Endothelial cell of umbilical vein (primary cell): ENCODE results near the gene NOP58. TPM values are rescaled to one million over a fixed set of nuclear protein-coding genes. Genes with fewer than 3 reads are reported as not detected.
"Not testable (repeated sequence)": the region's sequence is repeated elsewhere in the genome, so short reads cannot be mapped to it uniquely, and the experiment has no call there.

Experiments
- BruUV-seq: library from RNA; stranded (reverse); fragments of 400-500 nt; replicated peaks from 2 replicates; lab custom pipeline; 2021; lab: Mats Ljungman, UMichigan
- CTCF ChIA-PET: fragments of 300-600, 350-600 bp; sonication (Branson Sonifier 250); formaldehyde crosslinking; loops from one replicate; lab custom pipeline; 2021; ENCODE audit warnings: antibody characterized with exemption, inconsistent platforms; lab: Charles Lee
- POLR2A ChIA-PET: fragments of 300-600, 350-600 bp; sonication (Branson Sonifier 250); formaldehyde crosslinking; loops from one replicate; lab custom pipeline; 2021; ENCODE audit warnings: antibody characterized with exemption, inconsistent platforms; lab: Charles Lee
- DNase-seq: peaks from one replicate; pipeline ENCODE4 v3.0.0-alpha.2; 2011; ENCODE audit warnings: low read depth, low spot score
- FAIRE-seq: peaks from 2 replicates; lab custom pipeline; 2011; peaks lifted over from hg19 to GRCh38; lab: Jason Lieb, UNC
- H2AFZ ChIP-seq: 2 replicates; pipeline ENCODE4 v1.6.0; 2012; ENCODE audit warnings: low read depth, low read length, control low read depth, inconsistent platforms
- H3K27ac ChIP-seq: 2 replicates; pipeline ENCODE4 v1.5.1; 2011; ENCODE audit warnings: low read depth, mild to moderate bottlenecking, control low read depth, low read length, moderate library complexity; ENCODE audit not compliant: insufficient read depth
- H3K27me3 ChIP-seq, 2 experiments: 2 replicates each; pipeline versions ENCODE4 v1.6.0 to v1.6.1; 2011; ENCODE audit warnings: low read length in 2 of 2, mixed read lengths in 1 of 2; ENCODE audit not compliant: control insufficient read depth in 2 of 2, insufficient read depth in 2 of 2
- H3K36me3 ChIP-seq, 2 experiments: 2 replicates in 1 of 2; 3 replicates in 1 of 2; pipeline ENCODE4 v1.5.1; 2011; ENCODE audit warnings: low read length in 2 of 2, mild to moderate bottlenecking in 1 of 2, moderate library complexity in 1 of 2; ENCODE audit not compliant: control insufficient read depth in 2 of 2, insufficient read depth in 2 of 2; ENCODE audit errors: extremely low read depth in 1 of 2
- H3K4me1 ChIP-seq: 3 replicates; pipeline ENCODE4 v1.5.1; 2011; ENCODE audit warnings: mild to moderate bottlenecking, low read length; ENCODE audit not compliant: control insufficient read depth, insufficient read depth; ENCODE audit errors: extremely low read depth
- H3K4me2 ChIP-seq: 2 replicates; pipeline ENCODE4 v1.6.1; 2011; ENCODE audit warnings: low read length, control low read depth, mixed read lengths; ENCODE audit not compliant: insufficient read depth
- H3K4me3 ChIP-seq, 3 experiments: fragments of 200-600 bp in 1 of 3; sonication (generic), shearing (Covaris generic) in 1 of 3; replicated peaks in 1 of 3; 2 replicates each; pipeline ENCODE4 v1.5.1; 2011 to 2016; ENCODE audit warnings: control low read depth in 3 of 3, low read length in 3 of 3, mild to moderate bottlenecking in 2 of 3, inconsistent platforms in 1 of 3, low read depth in 1 of 3, moderate library complexity in 1 of 3; ENCODE audit not compliant: insufficient read depth in 1 of 3
- H3K79me2 ChIP-seq: 2 replicates; pipeline ENCODE4 v1.6.0; 2012; ENCODE audit warnings: low read length, inconsistent platforms; ENCODE audit not compliant: control insufficient read depth, insufficient read depth
- H3K9ac ChIP-seq: replicated peaks from 2 replicates; pipeline ENCODE3; 2011; ENCODE audit warnings: low read length, control low read depth; ENCODE audit not compliant: insufficient read depth; ENCODE audit errors: extremely low read depth
- H3K9me1 ChIP-seq: replicated peaks from 3 replicates; pipeline ENCODE4 v1.6.0; 2011; ENCODE audit warnings: mild to moderate bottlenecking, low read length; ENCODE audit not compliant: control insufficient read depth, insufficient read depth; ENCODE audit errors: extremely low read depth
- H3K9me3 ChIP-seq: replicated peaks from 2 replicates; pipeline ENCODE4 v1.5.1; 2012; ENCODE audit warnings: low read length, inconsistent platforms; ENCODE audit not compliant: control insufficient read depth, insufficient read depth
- H4K20me1 ChIP-seq: replicated peaks from 2 replicates; pipeline ENCODE3; 2011; ENCODE audit warnings: mild to moderate bottlenecking, low read length; ENCODE audit not compliant: control insufficient read depth, insufficient read depth; ENCODE audit errors: extremely low read depth
- CTCF ChIP-seq, 2 donors: IDR thresholded peaks; 1 replicate in 1 of 2; 2 replicates in 1 of 2; pipeline ENCODE4 v1.5.1; 2011; ENCODE audit warnings: low read length in 2 of 2, mild to moderate bottlenecking in 2 of 2, moderate library complexity in 2 of 2, control low read depth in 1 of 2, inconsistent platforms in 1 of 2, low read depth in 1 of 2; ENCODE audit not compliant: insufficient read depth in 1 of 2; ENCODE audit errors: extremely low read depth in 1 of 2
- FOS ChIP-seq: IDR thresholded peaks from 2 replicates; pipeline ENCODE4 v1.6.1; 2011; ENCODE audit warnings: mild to moderate bottlenecking, low read length, moderate library complexity, borderline replicate concordance; ENCODE audit not compliant: insufficient read depth
- GATA2 ChIP-seq: IDR thresholded peaks from 2 replicates; pipeline ENCODE4 v1.7.0; 2011; ENCODE audit warnings: low read depth, mild to moderate bottlenecking, moderate library complexity, mixed read lengths, low read length; ENCODE audit not compliant: insufficient read length, insufficient read depth
- JUN ChIP-seq: IDR thresholded peaks from 2 replicates; pipeline ENCODE4 v1.6.1; 2011; ENCODE audit warnings: borderline replicate concordance, low read depth; ENCODE audit not compliant: insufficient read length, insufficient read depth
- MYC ChIP-seq: IDR thresholded peaks from one replicate; pipeline ENCODE4 v1.6.1; 2011; ENCODE audit warnings: mild to moderate bottlenecking, low read depth, low read length
- POLR2A ChIP-seq: IDR thresholded peaks from 2 replicates; pipeline ENCODE4 v1.6.1; 2012; ENCODE audit warnings: low read depth, mild to moderate bottlenecking, control low read depth, low read length
- POLR2AphosphoS5 ChIP-seq: IDR thresholded peaks from 2 replicates; pipeline ENCODE4 v1.6.1; 2012; ENCODE audit warnings: low read depth, mild to moderate bottlenecking, control low read depth, low read length, moderate library complexity; ENCODE audit not compliant: insufficient read depth
- dilution Hi-C: fragments of 300-500 bp; cut with MboI; formaldehyde crosslinking; loops from one replicate; pipeline ENCODE4 v1.15.0; 2019; ENCODE audit warnings: low sequenced_read_pairs; ENCODE audit not compliant: extremely low pct_ligation_motif_present
- intact Hi-C: fragments of 100-400 bp; cut with micrococcal nuclease; formaldehyde crosslinking; loops from one replicate; pipeline ENCODE4 v1.10.0; 2022
- polyA plus RNA-seq, 4 experiments: library from polyadenylated mRNA; depleted of rRNA in 3 of 4; stranded (reverse) in 3 of 4; unstranded in 1 of 4; fragments of >200 nt; gene quantifications; 2 replicates each; pipeline versions ENCODE4 v1.2.1 to v1.2.3, GENCODE V29; 2011 to 2012; ENCODE audit warnings: missing spikeins in 1 of 4
- total RNA-seq: library from RNA; stranded (reverse); gene quantifications from 2 replicates; pipeline ENCODE4 v1.2.3, GENCODE V29; 2021

Gene NOP58
- total and polyA plus RNA-seq, 2 donors (not counting 3 experiments of a cell fraction or from before 2014, with no cell fraction given), result 21.7 to 71.4 TPM

DNA sequence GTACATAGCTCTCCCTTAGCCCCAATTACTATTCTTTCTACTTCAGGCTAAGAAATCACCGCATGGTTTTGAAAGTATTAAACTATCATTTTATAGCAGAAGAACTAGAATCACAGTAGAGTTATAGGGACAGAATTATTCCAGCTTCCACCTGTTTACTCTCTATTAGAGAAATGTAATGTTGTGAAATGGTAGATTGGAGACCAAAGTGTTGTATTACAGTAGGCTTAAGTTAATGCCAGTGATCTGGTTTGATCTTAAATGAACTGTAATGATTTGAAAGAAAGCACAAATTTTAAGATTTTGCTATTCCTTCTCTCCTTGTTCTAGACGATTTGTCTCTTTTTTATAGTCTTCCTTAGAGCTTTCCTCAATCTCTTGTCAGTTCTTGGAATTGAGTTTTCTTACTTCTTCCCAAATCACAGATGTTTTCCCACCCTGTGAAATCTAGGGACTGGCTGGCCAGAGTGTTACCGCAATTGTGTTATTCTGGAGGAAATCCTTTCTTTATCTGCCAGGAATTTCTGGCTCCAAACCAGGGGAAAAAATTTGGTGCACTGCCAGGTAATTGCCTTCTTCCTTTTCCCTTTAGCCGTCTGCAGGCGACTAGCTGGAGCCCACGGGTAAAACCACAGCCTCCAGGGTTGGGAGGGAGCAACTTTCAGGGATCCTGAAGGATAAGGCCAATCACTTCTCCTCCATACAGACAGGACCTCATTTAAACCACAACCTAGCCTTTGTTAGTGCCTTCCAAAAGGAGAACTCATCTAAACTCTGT lies 51.7 kb downstream of the NOP58 start:
- CTCF ChIA-PET, result interaction anchor here (1.1 to 3.5 kb wide), 9 partner anchors 10 to 56 kb away, joined by 3 to 18 read pairs (median 7); no protein-coding TSS in a partner anchor
- H3K27ac ChIP-seq, result peak overlapping the region; percentile 83
- DNase-seq, result peak; percentile 99

GRCh38 chr2:202320362-202320761 lies 54.8 kb downstream of the NOP58 start:
- H3K36me3 ChIP-seq, DNase-seq, H3K27me3 ChIP-seq, BruUV-seq, CTCF ChIA-PET, H3K27ac ChIP-seq, intact Hi-C loops, H3K4me2 ChIP-seq, dilution Hi-C loops, H3K79me2 ChIP-seq, H2AFZ ChIP-seq, H3K9ac ChIP-seq, H3K4me3 ChIP-seq, H3K9me3 ChIP-seq, FAIRE-seq, POLR2A ChIA-PET, H3K9me1 ChIP-seq, H4K20me1 ChIP-seq: not testable (repeated sequence)
- peaks cover 19% of the 10 kb centered on the region for H3K4me1 ChIP-seq

More for the DNA sequence above, 51.7 kb downstream of the NOP58 start:
- Histone ChIP-seq H3K4me1 (peaks cover 29% of the 10 kb centered on the region), H3K9ac (peak overlapping the region; percentile 54), H3K27me3 (no peaks in the 10 kb centered on the region), H3K9me1 (no peaks in the 10 kb centered on the region), H3K4me3 (peak overlapping the region in 1 of 3 experiments; percentile 14), H4K20me1 (no peaks in the 10 kb centered on the region), H2AFZ (no peak overlapping the region), H3K4me2 (peak overlapping the region; percentile 90), H3K36me3 (no peaks in the 10 kb centered on the region), H3K9me3 (no peaks in the 10 kb centered on the region), H3K79me2 (no peaks in the 10 kb centered on the region)
- intact Hi-C loops (loop anchor here (1.0 kb wide), 5 partner anchors 18 to 91 kb away; no protein-coding TSS in a partner anchor), dilution Hi-C loops (no loop called here)
- no peak for TF ChIP-seq MYC
- peak; percentile 15 for TF ChIP-seq FOS
- TF ChIP-seq CTCF (IDR thresholded peaks at IDR 0.05; ENCODE audit: extremely low read depth in 1 of 2, insufficient read depth in 1 of 2, low read depth in 1 of 2, low read length in 2 of 2), result no peak
- TF ChIP-seq POLR2A, result peak; percentile 36
- peak; percentile 83 for TF ChIP-seq GATA2
- peak; percentile 39 for TF ChIP-seq JUN
- TF ChIP-seq POLR2AphosphoS5, result peak; percentile 93
- POLR2A ChIA-PET, result interaction anchor here (0.6 to 1.2 kb wide), 3 partner anchors 18 to 23 kb away, joined by 3 to 4 read pairs (median 3); no protein-coding TSS in a partner anchor
- BruUV-seq, result TSS peak; percentile 50
- peak; percentile 92 for FAIRE-seq
